Liver (tissue), 9 donors: Measurements from ENCODE around the gene LGALS8. TPM values are rescaled to one million over a fixed set of nuclear protein-coding genes. Genes with fewer than 3 reads are reported as not detected.

Source experiments
- DNase-seq: peaks from one replicate; pipeline ENCODE4 v3.0.0-alpha.2; 2017; ENCODE audit warnings: low spot score
- H3K27ac ChIP-seq, 2 donors: one replicate each; pipeline ENCODE4 v1.7.0; 2013; ENCODE audit warnings: inconsistent platforms in 2 of 2, low read length in 2 of 2, control low read depth in 1 of 2, low read depth in 1 of 2, mild to moderate bottlenecking in 1 of 2
- H3K27me3 ChIP-seq, 4 donors: one replicate each; pipeline versions ENCODE4 v1.6.1 to v1.7.0; 2013; ENCODE audit warnings: low read length in 3 of 4, inconsistent platforms in 1 of 4, mild to moderate bottlenecking in 1 of 4, moderate library complexity in 1 of 4; ENCODE audit not compliant: control insufficient read depth in 4 of 4, insufficient read depth in 4 of 4
- H3K36me3 ChIP-seq, 4 donors: one replicate each; pipeline versions ENCODE4 v1.6.1 to v1.7.0; 2013; ENCODE audit warnings: low read length in 3 of 4, mild to moderate bottlenecking in 3 of 4, low read depth in 1 of 4, moderate library complexity in 1 of 4; ENCODE audit not compliant: control insufficient read depth in 4 of 4, insufficient read depth in 3 of 4
- H3K4me1 ChIP-seq, 4 donors: one replicate each; pipeline versions ENCODE4 v1.6.1 to v1.7.0; 2013; ENCODE audit warnings: low read length in 3 of 4, mild to moderate bottlenecking in 3 of 4, moderate library complexity in 1 of 4; ENCODE audit not compliant: control insufficient read depth in 4 of 4, insufficient read depth in 4 of 4
- H3K4me3 ChIP-seq, 3 donors: one replicate each; pipeline versions ENCODE4 v1.6.1 to v1.7.0; 2013; ENCODE audit warnings: low read length in 3 of 3, control low read depth in 1 of 3, low read depth in 1 of 3, mild to moderate bottlenecking in 1 of 3
- H3K9ac ChIP-seq, 2 donors: one replicate each; pipeline ENCODE4 v1.7.0; 2013; ENCODE audit warnings: low read length in 2 of 2, mild to moderate bottlenecking in 2 of 2, moderate library complexity in 2 of 2, control low read depth in 1 of 2, low read depth in 1 of 2
- H3K9me3 ChIP-seq, 4 donors: one replicate each; pipeline versions ENCODE4 v1.6.1 to v1.7.0; 2013; ENCODE audit warnings: low read length in 3 of 4; ENCODE audit not compliant: control insufficient read depth in 4 of 4
- EGR1 ChIP-seq, 2 donors: IDR thresholded peaks; 2 replicates each; pipeline ENCODE4 v1.6.1; 2016 to 2018; ENCODE audit warnings: antibody characterized with exemption in 2 of 2, low read depth in 2 of 2
- FOXA1 ChIP-seq: IDR thresholded peaks from 2 replicates; pipeline ENCODE4 v1.6.1; 2016; ENCODE audit warnings: antibody characterized with exemption
- FOXA2 ChIP-seq: IDR thresholded peaks from 2 replicates; pipeline ENCODE4 v1.6.1; 2016; ENCODE audit warnings: antibody characterized with exemption
- GABPA ChIP-seq, 2 donors: IDR thresholded peaks in 1 of 2; conservative IDR thresholded peaks in 1 of 2; 2 replicates each; pipeline ENCODE4 v1.6.1; 2016; ENCODE audit warnings: antibody characterized with exemption in 2 of 2, mild to moderate bottlenecking in 1 of 2, moderate library complexity in 1 of 2
- HNF4A ChIP-seq, 2 donors: conservative IDR thresholded peaks; 2 replicates each; pipeline ENCODE4 v1.6.1; 2016; ENCODE audit warnings: antibody characterized with exemption in 2 of 2, mild to moderate bottlenecking in 2 of 2
- HNF4G ChIP-seq: IDR thresholded peaks from 2 replicates; pipeline ENCODE4 v1.6.1; 2016; ENCODE audit warnings: antibody characterized with exemption
- JUND ChIP-seq, 2 donors: IDR thresholded peaks; 2 replicates each; pipeline ENCODE4 v1.6.1; 2016; ENCODE audit warnings: antibody characterized with exemption in 2 of 2
- NR2F2 ChIP-seq: IDR thresholded peaks from 2 replicates; pipeline ENCODE4 v1.6.1; 2016; ENCODE audit warnings: antibody characterized with exemption
- RAD21 ChIP-seq, 2 donors: IDR thresholded peaks; 2 replicates each; pipeline ENCODE4 v1.6.1; 2016; ENCODE audit warnings: antibody characterized with exemption in 2 of 2, mild to moderate bottlenecking in 2 of 2
- RXRA ChIP-seq, 2 donors: IDR thresholded peaks; 2 replicates each; pipeline ENCODE4 v1.6.1; 2017 to 2018; ENCODE audit warnings: antibody characterized with exemption in 2 of 2, mild to moderate bottlenecking in 1 of 2
- SP1 ChIP-seq: IDR thresholded peaks from 2 replicates; pipeline ENCODE4 v1.6.1; 2018; ENCODE audit warnings: antibody characterized with exemption, mild to moderate bottlenecking
- TAF1 ChIP-seq: conservative IDR thresholded peaks from 2 replicates; pipeline ENCODE4 v1.6.1; 2016; ENCODE audit warnings: antibody characterized with exemption, mild to moderate bottlenecking
- YY1 ChIP-seq: IDR thresholded peaks from 2 replicates; pipeline ENCODE4 v1.6.1; 2016; ENCODE audit warnings: antibody characterized with exemption, mild to moderate bottlenecking
- WGBS: extraction: QIAGEN DNeasy Blood & Tissue Kit; methylation state at CpG from one replicate; pipeline ENCODE4 v1.1.7; 2013; 5-methylcytosine and 5-hydroxymethylcytosine counted together
- polyA plus RNA-seq, 2 donors: library from polyadenylated mRNA; stranded (reverse) in 1 of 2; unstranded in 1 of 2; fragments of 200-250 nt in 1 of 2; fragments of >200 nt in 1 of 2; fragmentation: Nextera tagmentation in 1 of 2; extraction: Ambion mirVana in 1 of 2; gene quantifications; one replicate each; pipeline versions ENCODE4 v1.2.1 to v1.2.3, GENCODE V29; 2013 to 2015
- total RNA-seq, 2 donors: library from RNA; depleted of rRNA; stranded (reverse); fragments of >200 nt; gene quantifications; one replicate each; pipeline ENCODE4 v1.2.3, GENCODE V29; 2014
- TF ChIP-seq, protein P1 (sequence below): IDR thresholded peaks from 2 replicates; pipeline ENCODE4 v1.6.1; 2016; ENCODE audit warnings: antibody characterized with exemption
- TF ChIP-seq, protein P2 (sequence below): IDR thresholded peaks from 2 replicates; pipeline ENCODE4 v1.6.1; 2016; ENCODE audit warnings: antibody characterized with exemption
- TF ChIP-seq, protein P3 (sequence below): IDR thresholded peaks from 2 replicates; pipeline ENCODE4 v1.6.1; 2016; ENCODE audit warnings: antibody characterized with exemption
- TF ChIP-seq, protein P4 (sequence below): fragments of 150-350 bp; IDR thresholded peaks from 2 replicates; pipeline ENCODE4 v1.5.1; 2017; ENCODE audit warnings: improper control_type of control experiment, low read depth, low read length; ENCODE audit not compliant: missing input control
- donor health status: healthy.
- donor health status: healthy.
- donor health status: healthy.
- donor health status: healthy.
- donor health status: healthy.

The LGALS8 gene
- total and polyA plus RNA-seq, 4 donors: 20.7 to 75.9 (median 50.4) TPM

DNA sequence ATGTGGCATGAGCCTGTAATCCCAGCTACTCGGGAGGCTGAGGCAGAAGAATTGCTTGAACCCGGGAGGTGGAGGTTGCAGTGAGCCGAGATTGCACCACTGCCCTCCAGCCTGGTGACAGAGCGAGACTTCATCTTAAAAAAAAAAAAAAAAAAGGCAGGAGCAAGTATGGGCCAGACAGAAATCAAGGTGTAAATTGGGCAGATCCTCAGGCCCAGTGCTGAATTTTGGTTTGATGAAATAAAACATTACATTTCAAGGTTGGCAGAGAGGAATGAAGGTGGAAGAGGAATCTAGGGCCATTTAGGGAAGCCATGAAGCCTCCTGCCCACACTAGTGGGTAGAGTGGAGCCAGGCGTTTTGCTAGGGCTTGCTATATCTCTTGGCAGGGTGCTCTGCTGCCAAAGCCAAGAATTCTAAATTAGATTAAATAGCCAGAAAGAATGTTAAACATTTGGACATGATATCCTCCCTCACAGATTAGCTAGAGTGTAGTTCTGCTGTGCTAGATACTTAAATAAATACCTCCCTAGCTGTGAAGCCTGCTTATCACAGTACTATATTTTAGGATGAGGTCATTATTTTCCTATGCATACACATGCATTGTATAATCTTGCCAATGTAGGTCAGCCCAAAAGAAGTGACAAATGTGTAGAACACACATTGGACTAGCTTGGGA lies 16.6 kb upstream of the LGALS8 start:
- Histone ChIP-seq H3K27ac (no peak overlapping the region), H3K27me3 (no peaks in the 10 kb centered on the region), H3K9ac (no peak overlapping the region), H3K4me3 (no peak overlapping the region), H3K9me3 (no peaks in the 10 kb centered on the region), H3K4me1 (peaks cover 5 to 16% (median 10%) of the 10 kb centered on the region in 4 donors), H3K36me3 (no peaks in the 10 kb centered on the region)
- no peak for DNase-seq
- WGBS: 82% methylated on average over 5 of the region's 5 CpGs
- no peak for TF ChIP-seq JUND (IDR thresholded peaks at IDR 0.05)
- TF ChIP-seq TAF1: no peak
- no peak for TF ChIP-seq FOXA2
- TF ChIP-seq YY1: no peak
- TF ChIP-seq, protein P1, sequence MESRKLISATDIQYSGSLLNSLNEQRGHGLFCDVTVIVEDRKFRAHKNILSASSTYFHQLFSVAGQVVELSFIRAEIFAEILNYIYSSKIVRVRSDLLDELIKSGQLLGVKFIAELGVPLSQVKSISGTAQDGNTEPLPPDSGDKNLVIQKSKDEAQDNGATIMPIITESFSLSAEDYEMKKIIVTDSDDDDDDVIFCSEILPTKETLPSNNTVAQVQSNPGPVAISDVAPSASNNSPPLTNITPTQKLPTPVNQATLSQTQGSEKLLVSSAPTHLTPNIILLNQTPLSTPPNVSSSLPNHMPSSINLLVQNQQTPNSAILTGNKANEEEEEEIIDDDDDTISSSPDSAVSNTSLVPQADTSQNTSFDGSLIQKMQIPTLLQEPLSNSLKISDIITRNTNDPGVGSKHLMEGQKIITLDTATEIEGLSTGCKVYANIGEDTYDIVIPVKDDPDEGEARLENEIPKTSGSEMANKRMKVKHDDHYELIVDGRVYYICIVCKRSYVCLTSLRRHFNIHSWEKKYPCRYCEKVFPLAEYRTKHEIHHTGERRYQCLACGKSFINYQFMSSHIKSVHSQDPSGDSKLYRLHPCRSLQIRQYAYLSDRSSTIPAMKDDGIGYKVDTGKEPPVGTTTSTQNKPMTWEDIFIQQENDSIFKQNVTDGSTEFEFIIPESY: no peak
- no peak for TF ChIP-seq GABPA (IDR thresholded peaks at IDR 0.05 in 1 of 2, conservative IDR thresholded peaks at IDR 0.05 in 1 of 2)
- no peak for TF ChIP-seq HNF4A (conservative IDR thresholded peaks at IDR 0.05)
- no peak for TF ChIP-seq RAD21 (IDR thresholded peaks at IDR 0.05)
- TF ChIP-seq HNF4G: no peak
- TF ChIP-seq EGR1 (IDR thresholded peaks at IDR 0.05; ENCODE audit: low read depth in 2 of 2): no peak
- no peak for TF ChIP-seq SP1
- TF ChIP-seq RXRA (IDR thresholded peaks at IDR 0.05): no peak
- no peak for TF ChIP-seq FOXA1
- TF ChIP-seq, protein P2, sequence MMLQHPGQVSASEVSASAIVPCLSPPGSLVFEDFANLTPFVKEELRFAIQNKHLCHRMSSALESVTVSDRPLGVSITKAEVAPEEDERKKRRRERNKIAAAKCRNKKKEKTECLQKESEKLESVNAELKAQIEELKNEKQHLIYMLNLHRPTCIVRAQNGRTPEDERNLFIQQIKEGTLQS: no peak
- TF ChIP-seq, protein P3, sequence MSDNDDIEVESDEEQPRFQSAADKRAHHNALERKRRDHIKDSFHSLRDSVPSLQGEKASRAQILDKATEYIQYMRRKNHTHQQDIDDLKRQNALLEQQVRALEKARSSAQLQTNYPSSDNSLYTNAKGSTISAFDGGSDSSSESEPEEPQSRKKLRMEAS: no peak
- TF ChIP-seq, protein P4, sequence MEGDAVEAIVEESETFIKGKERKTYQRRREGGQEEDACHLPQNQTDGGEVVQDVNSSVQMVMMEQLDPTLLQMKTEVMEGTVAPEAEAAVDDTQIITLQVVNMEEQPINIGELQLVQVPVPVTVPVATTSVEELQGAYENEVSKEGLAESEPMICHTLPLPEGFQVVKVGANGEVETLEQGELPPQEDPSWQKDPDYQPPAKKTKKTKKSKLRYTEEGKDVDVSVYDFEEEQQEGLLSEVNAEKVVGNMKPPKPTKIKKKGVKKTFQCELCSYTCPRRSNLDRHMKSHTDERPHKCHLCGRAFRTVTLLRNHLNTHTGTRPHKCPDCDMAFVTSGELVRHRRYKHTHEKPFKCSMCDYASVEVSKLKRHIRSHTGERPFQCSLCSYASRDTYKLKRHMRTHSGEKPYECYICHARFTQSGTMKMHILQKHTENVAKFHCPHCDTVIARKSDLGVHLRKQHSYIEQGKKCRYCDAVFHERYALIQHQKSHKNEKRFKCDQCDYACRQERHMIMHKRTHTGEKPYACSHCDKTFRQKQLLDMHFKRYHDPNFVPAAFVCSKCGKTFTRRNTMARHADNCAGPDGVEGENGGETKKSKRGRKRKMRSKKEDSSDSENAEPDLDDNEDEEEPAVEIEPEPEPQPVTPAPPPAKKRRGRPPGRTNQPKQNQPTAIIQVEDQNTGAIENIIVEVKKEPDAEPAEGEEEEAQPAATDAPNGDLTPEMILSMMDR: no peak
- no peak for TF ChIP-seq NR2F2

DNA sequence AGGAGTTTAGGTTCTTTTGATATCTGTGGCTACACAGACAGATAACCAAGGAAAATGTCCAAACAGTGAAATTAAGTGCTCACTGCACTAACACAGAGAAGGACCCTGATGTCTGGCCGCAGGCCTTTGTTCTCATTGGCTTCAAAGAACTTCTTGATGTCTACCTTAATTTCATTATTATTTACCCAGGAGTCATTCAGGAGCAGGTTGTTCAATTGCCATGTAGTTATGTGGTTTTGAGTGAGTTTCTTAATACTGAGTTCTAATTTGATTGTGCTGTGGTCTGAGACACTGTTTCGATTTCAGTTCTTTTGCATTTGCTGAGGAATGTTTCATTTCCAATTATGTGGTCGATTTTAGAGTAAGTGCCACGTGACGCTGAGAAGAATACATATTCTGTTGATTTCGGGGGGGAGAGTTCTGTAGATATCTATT lies 15.2 kb upstream of the LGALS8 start:
- no peak overlapping the region for H3K4me3 ChIP-seq
- H3K4me1 ChIP-seq: peaks cover 2 to 7% (median 5%) of the 10 kb centered on the region in 4 donors
- no peak for DNase-seq
- TF ChIP-seq, protein P1: no peak
- TF ChIP-seq JUND (IDR thresholded peaks at IDR 0.05): no peak
- no peak for TF ChIP-seq SP1
- TF ChIP-seq, protein P2: no peak
- TF ChIP-seq RXRA (IDR thresholded peaks at IDR 0.05): no peak
- H3K9me3 ChIP-seq: no peaks in the 10 kb centered on the region
- no peak overlapping the region for H3K27ac ChIP-seq
- H3K36me3 ChIP-seq: no peaks in the 10 kb centered on the region
- WGBS: 83% methylated on average over 6 of the region's 6 CpGs
- no peaks in the 10 kb centered on the region for H3K27me3 ChIP-seq
- H3K9ac ChIP-seq: no peak overlapping the region
